Neural progenitor cell (in vitro differentiated cells): ENCODE measurements around the gene SPIRE2.

Experiments used
- CTCF ChIP-seq: fragments of 200-600 bp; sonication (generic); IDR thresholded peaks from 2 replicates; pipeline ENCODE4 v1.5.1; 2017; ENCODE audit warnings: antibody characterized with exemption, mild to moderate bottlenecking
- EZH2phosphoT487 ChIP-seq: fragments of 200-600 bp; sonication (generic); IDR thresholded peaks from 2 replicates; pipeline ENCODE4 v1.6.1; 2017; ENCODE audit warnings: antibody characterized with exemption

GRCh38 chr16:89899879-89900481 is 71.7 kb downstream of the SPIRE2 start:
- TF ChIP-seq CTCF (no peak), EZH2phosphoT487 (no peak)
